NCI-H1417 (cell line): Measurements from ENCODE around the gene PRKRIP1.
"Not testable (repeated sequence)": the region's sequence is repeated elsewhere in the genome, so short reads cannot be mapped to it uniquely, and the experiment has no call there.

Source experiments
- DNase-seq, 3 experiments: peaks; one replicate each; lab custom pipeline; 2025; lab: John Stamatoyannopoulos, UW

PRKRIP1 gene

GRCh38 chr7:102457352-102457924 is 61.3 kb downstream of the PRKRIP1 start:
- DNase-seq, result no peak

GRCh38 chr7:102459221-102459844 is 63.2 kb downstream of the PRKRIP1 start:
- DNase-seq, result no peak

DNA sequence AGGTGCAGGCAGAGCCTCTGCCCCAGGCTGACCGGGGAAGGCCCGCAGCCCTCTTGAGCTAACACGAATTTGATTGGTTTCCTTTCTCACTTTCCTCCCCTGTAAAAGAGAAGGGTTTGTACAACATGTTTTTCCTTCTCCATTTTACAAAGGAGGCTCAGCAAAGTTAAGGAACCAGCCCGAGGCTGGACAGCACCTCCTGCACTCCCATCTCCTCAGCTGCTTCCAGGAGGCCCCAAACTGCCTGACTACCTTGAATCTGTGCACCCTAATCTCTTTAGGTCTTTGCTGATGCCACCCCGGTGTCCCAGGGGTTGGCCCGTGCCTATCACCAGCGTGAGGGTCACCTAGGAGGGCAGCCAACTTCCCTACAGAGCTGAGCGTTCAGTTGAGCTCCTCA is 64.3 kb downstream of the PRKRIP1 start:
- no peak for DNase-seq

- DNase-seq, result no peak
Observed at GRCh38 chr7:102463841-102464576, 67.8 kb downstream of the PRKRIP1 start.

GRCh38 chr7:102464577-102465280 is 68.6 kb downstream of the PRKRIP1 start, which contains the start of the genes ALKBH4 and LRWD1:
ALKBH4 (minus strand) TSS chr7:102464863; CDS start chr7:102464836, 27 bp downstream.
LRWD1 (plus strand) TSS chr7:102464984; CDS start chr7:102465081, 97 bp downstream.
- peak; percentile 95 to 97 (median 95) for DNase-seq

- no peak for DNase-seq
Observed at GRCh38 chr7:102466097-102466496, 69.9 kb downstream of the PRKRIP1 start.

DNA sequence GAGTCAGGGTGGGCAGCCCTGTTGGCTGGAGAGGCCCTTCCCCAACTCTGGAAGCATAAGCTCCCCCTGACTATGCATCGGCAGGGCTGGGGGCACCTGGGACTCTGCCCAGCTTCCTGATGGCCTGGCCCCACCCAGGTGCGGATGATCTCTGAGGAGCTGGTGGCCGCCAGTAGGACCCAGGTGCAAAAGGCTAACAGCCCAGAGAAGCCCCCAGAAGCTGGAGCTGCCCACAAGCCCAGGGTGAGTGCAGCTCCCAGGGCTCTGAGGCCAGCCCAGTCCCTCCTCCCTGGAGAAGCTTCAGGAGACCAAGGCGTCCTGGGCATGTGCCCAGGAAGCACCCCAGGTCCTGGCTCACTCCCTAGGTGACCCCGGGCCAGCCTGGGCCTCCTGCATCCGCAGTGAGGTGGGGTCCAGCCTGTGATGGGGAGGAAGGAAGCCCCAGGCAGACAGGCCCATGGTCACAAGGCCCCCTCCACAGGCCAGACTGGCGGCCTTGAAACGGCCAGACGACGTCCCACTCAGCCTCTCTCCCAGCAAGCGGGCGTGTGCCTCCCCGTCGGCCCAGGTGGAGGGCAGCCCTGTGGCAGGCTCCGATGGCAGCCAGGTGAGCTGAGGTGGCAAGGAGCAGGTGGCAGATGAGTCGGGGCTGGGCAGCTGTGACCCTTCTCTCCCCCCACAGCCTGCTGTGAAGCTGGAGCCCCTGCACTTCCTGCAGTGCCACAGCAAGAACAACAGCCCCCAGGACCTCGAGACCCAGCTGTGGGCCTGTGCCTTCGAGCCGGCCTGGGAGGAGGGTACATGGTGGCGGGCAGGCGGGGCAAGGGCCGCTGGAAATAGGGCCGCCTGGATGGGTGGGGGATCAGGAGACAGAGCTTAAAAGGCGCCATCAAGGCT is 71.7 kb downstream of the PRKRIP1 start:
- no peak for DNase-seq

- no peak for DNase-seq
Observed at GRCh38 chr7:102468478-102469350, 72.6 kb downstream of the PRKRIP1 start.

GRCh38 chr7:102469351-102469971 is 73.3 kb downstream of the PRKRIP1 start:
- DNase-seq, result no peak

DNA sequence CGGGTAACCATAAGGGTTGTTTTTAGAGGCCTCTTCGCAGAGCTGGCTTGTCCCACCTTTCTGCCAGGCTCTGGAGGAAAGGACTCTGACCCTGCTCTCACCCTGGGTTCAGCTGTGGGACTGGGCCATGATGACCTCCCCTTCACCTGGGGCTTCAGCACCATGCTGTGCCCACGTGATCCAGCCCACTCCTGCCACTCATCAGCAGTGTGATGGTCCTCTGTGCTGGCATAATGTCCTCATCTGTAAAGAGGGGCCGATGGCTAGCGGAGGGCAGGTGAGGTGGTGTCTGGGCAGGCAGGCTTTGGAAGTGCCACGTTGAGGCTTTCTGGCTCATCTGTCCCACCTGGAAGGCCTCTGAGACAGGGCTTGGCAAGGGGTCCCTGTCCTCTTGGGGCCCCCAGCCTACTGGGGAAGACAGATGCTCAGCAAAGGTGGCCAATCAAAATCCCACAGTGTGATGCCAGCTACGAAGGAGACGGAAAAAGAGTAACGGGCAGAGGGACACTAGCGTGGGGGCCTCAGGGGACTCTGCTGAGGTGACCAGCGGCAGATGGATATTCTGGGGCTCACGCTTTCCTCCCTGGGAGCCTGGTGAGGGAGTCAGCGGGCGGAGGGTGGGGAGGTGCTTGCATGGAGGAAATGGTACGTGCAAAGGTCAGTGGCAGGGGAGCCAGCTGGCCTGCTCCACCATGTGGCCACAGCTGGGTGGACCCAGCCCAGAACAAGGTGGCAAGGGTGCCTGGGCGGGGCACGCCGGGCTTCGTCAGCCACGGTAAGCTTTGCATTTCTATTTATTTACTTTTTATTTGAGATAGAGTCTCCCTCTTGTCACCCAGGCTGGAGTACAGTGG is 74.0 kb downstream of the PRKRIP1 start:
- no peak for DNase-seq

DNA sequence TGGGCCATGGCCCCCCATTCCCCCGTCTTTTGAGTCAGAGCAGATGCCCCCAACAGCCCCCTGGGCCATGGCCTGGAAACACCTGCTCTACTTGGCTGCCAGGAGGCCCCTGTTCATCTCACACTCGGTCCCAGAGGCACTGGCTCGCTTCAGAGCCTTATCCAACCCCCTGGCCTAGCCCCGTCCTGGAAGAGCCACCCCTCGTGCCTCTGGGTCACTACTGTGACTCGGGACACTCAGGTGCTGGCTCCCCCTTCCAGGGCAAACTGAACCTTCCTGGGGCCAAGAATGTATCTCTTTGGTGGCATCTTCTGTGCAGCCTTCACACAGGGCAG is 75.6 kb downstream of the PRKRIP1 start:
- DNase-seq, result no peak

DNA sequence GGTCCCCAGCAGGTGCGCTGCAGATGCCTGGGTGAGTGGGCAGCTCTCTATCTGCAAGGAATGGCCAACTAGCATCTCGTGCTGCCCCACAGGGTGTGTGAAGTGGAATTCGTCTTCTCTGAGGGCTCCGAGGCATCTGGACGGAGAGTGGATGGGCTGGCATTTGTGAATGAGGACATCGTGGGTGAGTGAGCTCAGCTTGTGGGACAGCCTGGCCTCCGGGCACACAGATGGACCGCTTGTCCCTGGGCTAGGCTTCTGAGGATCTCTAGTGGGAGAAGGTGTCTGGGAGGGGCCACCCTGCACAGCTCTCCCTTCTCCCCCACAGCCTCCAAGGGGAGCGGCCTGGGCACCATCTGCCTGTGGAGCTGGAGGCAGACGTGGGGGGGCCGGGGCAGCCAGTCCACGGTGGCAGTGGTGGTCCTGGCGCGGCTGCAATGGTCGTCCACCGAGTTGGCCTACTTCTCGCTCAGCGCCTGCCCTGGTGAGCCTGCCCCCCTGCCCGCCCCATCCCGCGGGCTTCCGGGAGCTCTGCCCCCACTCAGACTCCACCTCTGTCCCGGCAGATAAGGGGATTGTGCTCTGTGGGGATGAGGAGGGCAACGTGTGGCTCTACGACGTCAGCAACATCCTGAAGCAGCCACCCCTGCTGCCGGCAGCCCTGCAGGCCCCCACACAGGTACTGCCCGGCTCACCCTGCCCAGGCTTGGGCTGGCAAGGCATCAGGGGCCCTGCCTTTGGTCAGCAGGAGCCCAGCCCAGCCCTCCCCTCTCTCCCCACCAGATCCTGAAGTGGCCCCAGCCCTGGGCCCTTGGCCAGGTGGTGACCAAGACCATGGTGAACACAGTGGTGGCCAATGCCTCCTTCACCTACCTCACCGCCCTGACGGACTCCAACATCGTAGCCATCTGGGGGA is 76.2 kb downstream of the PRKRIP1 start:
- DNase-seq, result no peak

- DNase-seq, result no peak
Observed at GRCh38 chr7:102473271-102473991, 77.3 kb downstream of the PRKRIP1 start.

DNA sequence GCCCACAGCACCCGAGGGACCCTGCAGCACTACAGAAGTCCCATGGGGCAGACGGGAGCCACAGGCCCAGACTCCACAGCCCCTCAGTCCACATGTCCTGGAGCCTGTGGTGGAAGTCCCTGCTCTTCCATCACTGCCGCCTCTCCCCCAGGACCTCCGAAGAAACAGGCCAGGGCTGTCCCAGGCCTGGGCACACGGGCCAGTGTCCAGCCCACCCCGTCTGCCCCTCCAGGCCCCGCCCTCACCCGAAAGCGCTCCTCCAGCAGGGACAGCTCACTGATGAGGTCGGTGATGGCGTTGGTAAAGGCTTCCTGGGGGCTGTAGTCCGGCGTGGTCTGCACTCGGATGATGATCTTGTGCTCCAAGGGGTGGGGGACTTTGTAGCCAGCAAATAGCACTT is 78.0 kb downstream of the PRKRIP1 start:
- not testable (repeated sequence) for DNase-seq

DNA sequence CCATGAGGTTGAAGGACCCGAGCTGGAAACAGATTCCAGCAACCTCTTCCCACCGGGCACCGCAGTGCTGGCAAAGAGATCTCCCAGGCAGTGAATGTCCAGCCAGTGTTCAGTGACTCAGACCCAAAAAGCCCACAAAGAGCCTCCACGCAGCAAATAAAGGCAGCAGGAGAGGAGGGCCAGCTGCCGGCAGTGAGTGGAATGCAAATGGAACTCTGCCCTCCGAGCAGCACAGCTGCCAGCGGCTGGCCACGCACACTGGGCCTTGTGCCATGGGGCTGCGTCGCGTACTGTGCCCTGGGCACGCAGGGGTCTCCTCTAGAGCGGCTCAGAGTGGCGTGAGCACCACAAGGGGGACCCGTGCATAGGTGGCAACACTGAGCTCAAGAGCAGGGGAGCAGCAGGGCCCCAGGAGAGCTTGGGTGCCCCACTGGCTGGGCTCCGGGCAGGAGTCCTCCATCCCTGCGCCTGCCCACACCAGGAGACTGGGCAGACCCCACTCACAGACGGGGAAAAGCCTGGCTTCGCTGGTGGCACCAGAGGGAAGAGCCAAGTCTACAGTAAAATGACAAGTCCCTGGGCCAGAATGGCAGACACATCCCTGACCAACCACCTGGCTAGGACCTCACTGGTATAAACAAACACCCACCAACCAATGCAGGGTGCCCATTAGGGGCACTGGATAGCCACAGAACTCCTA is 78.7 kb downstream of the PRKRIP1 start:
- not testable (repeated sequence) for DNase-seq
